ENCODE data around the gene ACADS. TPM values are rescaled to one million over a fixed set of nuclear protein-coding genes. Genes with fewer than 3 reads are reported as not detected.
A peak's percentile ranks its signal among the peaks of the same experiment; 100 is the strongest.

ACADS gene
- total RNA-seq (2021; fragmentation: NEBNext Ultra II Directional; extraction: Animal tissue kit (Norgen Biotek cat#: 25700)) = 3.9 and 4.9 TPM in 2 replicates
- polyA plus RNA-seq (2011; rRNA removed) = 7.5 and 8.7 TPM in 2 replicates
- 8.2 TPM for polyA plus RNA-seq (2011; cell fraction: cytosol; rRNA removed)
- polyA plus RNA-seq (2011; cell fraction: nucleus; rRNA removed) = 11.5 TPM
- 3.4 to 8.5 TPM (median 6.3 TPM) in 4 replicates for polyA plus RNA-seq (2012, experiment 1 of 2)
- polyA plus RNA-seq (2012, experiment 2 of 2) = 4.5 TPM
- polyA plus RNA-seq (2013, experiment 1 of 2) = 2.9 TPM
- 2.5 TPM for polyA plus RNA-seq (2013, experiment 2 of 2)
- 1.3 and 2.9 TPM in 2 replicates for polyA minus RNA-seq (2011; rRNA and poly(A)+ RNA removed)
- 3.9 TPM for polyA minus RNA-seq (2011; cell fraction: cytosol; rRNA and poly(A)+ RNA removed)
- 3.2 TPM for polyA minus RNA-seq (2011; cell fraction: nucleus; rRNA and poly(A)+ RNA removed)
- long read RNA-seq, experiment 1, partial matches to known transcripts = 1 of 1 reads
- long read RNA-seq, experiment 1, other reads (novel, unspliced or antisense) = 0 of 1 reads
- long read RNA-seq, experiment 2 = 0 reads

- no peaks in the 10 kb centered on the region for H3K79me1 ChIP-seq (ENCODE audit: low read depth, low read length)
- peak within 1 kb of the TSS; percentile 77 to 81 for H3K4me2 ChIP-seq (ENCODE audit: insufficient read depth in 1 of 2, low read depth in 2 of 2, low read length in 2 of 2)
- DNase-seq (ENCODE audit: low read depth in 1 of 2, low spot score in 2 of 2) (peak in 1 of 2 experiments; percentile 98), FAIRE-seq (no peak)
- H3K23ac ChIP-seq (ENCODE audit: insufficient read length) = no peak within 1 kb of the TSS
- H3K18ac ChIP-seq (ENCODE audit: extremely low read depth, low read length) = 0 out of 2 replicates have a peak within 1 kb of the TSS, but pooled peaks have one; percentile 19
- no peak within 1 kb of the TSS for H4K5ac ChIP-seq (ENCODE audit: insufficient read length, low read depth, low read length)
- peaks cover 4% of the 10 kb centered on the region; the same call in 1 of the 2 replicates for H3K23me2 ChIP-seq (ENCODE audit: low read depth, low read length)
- H3K4ac ChIP-seq (replicated peaks; ENCODE audit: insufficient read length, low read depth, low read length) = no peak within 1 kb of the TSS
- no peak within 1 kb of the TSS; the same call in 1 of the 2 replicates for H4K8ac ChIP-seq (ENCODE audit: extremely low read depth, insufficient read depth, low read length)
- H3K9ac ChIP-seq (replicated peaks in 1 of 4; ENCODE audit: extremely low read depth in 1 of 4, low read depth in 3 of 4, low read length in 3 of 4) = peak within 1 kb of the TSS in 3 of 4 experiments; percentile 29 to 44 (median 33); a peak in 5 of 7 replicates
- no peak within 1 kb of the TSS for H3K14ac ChIP-seq (ENCODE audit: insufficient read length)
- ChIA-PET POLR2A (ENCODE audit: partially characterized antibody) (interaction anchor here (0.8 to 1.5 kb wide), 4 partner anchors 14 to 171 kb away, joined by 3 to 6 read pairs (median 6); partner anchors contain the start of gene POP5), CTCF (ENCODE audit: partially characterized antibody) (interaction anchor here (0.6 to 1.4 kb wide), 10 partner anchors 10 to 246 kb away, joined by 3 to 7 read pairs (median 4); partner anchors contain the start of gene POP5)
- no peak within 1 kb of the TSS for H2AK5ac ChIP-seq (ENCODE audit: low read depth, low read length)
- H3K27ac ChIP-seq (ENCODE audit: low read depth, low read length) = no peak within 1 kb of the TSS
- 15% methylated on average over 52 of the region's 66 CpGs; no CpG with 5 or more reads in 1 of the 2 experiments for WGBS, 2 experiments (ENCODE audit: extremely low coverage in 1 of 2, insufficient coverage in 1 of 2, insufficient read length in 1 of 2, insufficient replicate concordance in 2 of 2, low coverage in 1 of 2, low lambda C conversion rate in 2 of 2, missing lambda C conversion rate in 1 of 2)
- no peaks in the 10 kb centered on the region for H3K9me3 ChIP-seq (ENCODE audit: insufficient read depth in 2 of 2, low read depth in 1 of 2, low read length in 1 of 2)
- H4K20me1 ChIP-seq (replicated peaks in 1 of 2; ENCODE audit: control insufficient read depth in 1 of 2, insufficient read depth in 2 of 2, low read length in 2 of 2) = peaks cover 0 to 6% of the 10 kb centered on the region in 2 experiments
- H2BK120ac ChIP-seq (replicated peaks; ENCODE audit: low read depth, low read length) = no peak within 1 kb of the TSS
- peak within 1 kb of the TSS; percentile 48 to 70 (median 62) for H3K4me3 ChIP-seq (ENCODE audit: extremely low read depth in 1 of 4, insufficient read depth in 2 of 4, low read depth in 3 of 4, low read length in 4 of 4)
- H3K79me2 ChIP-seq (ENCODE audit: control insufficient read depth in 1 of 2, insufficient read depth in 2 of 2, low read length in 2 of 2) = no peaks in the 10 kb centered on the region
- no peak within 1 kb of the TSS for H2BK12ac ChIP-seq (ENCODE audit: low read depth, low read length)
- H2BK15ac ChIP-seq (ENCODE audit: low read length) = no peak within 1 kb of the TSS; the same call in 1 of the 2 replicates
- H3K27me3 ChIP-seq (replicated peaks in 1 of 4; ENCODE audit: control insufficient read depth in 3 of 4, extremely low read depth in 1 of 4, insufficient read depth in 3 of 4, low read length in 3 of 4) = peaks cover 0 to 4% (median 1%) of the 10 kb centered on the region in 4 experiments; a peak in 3 of 7 replicates
- peaks cover 0 to 5% (median 4%) of the 10 kb centered on the region in 4 experiments; a peak in 4 of 7 replicates for H3K4me1 ChIP-seq (replicated peaks in 1 of 4; ENCODE audit: control insufficient read depth in 3 of 4, insufficient read depth in 4 of 4, low read length in 3 of 4)
- peak within 1 kb of the TSS; percentile 60 for H2AFZ ChIP-seq (ENCODE audit: low read length)
- H4K91ac ChIP-seq (replicated peaks; ENCODE audit: insufficient read length, low read length) = no peak within 1 kb of the TSS
- H2BK5ac ChIP-seq (ENCODE audit: low read depth, low read length) = no peak within 1 kb of the TSS
- peaks cover 13 to 25% (median 20%) of the 10 kb centered on the region in 4 experiments for H3K36me3 ChIP-seq (ENCODE audit: control insufficient read depth in 2 of 4, insufficient read depth in 4 of 4, low read length in 3 of 4)
- H2BK20ac ChIP-seq (ENCODE audit: low read length) = no peak within 1 kb of the TSS
- H3K56ac ChIP-seq (replicated peaks; ENCODE audit: insufficient read length, low read depth, low read length) = no peak within 1 kb of the TSS
- TF ChIP-seq SIX5 (IDR thresholded peaks at IDR 0.05; ENCODE audit: low read depth, low read length) = no peak
- TF ChIP-seq POU5F1 (IDR thresholded peaks at IDR 0.05; ENCODE audit: low read depth, low read length) = no peak
- peak; percentile 34; the same call in 1 of the 2 replicates for TF ChIP-seq SP4 (IDR thresholded peaks at IDR 0.05; ENCODE audit: low read length)
- TF ChIP-seq CEBPB (IDR thresholded peaks at IDR 0.05; ENCODE audit: low read depth, low read length) = no peak
- TF ChIP-seq KDM4A (IDR thresholded peaks at IDR 0.05; ENCODE audit: low read depth, low read length, severe bottlenecking) = peak; percentile 80
- TF ChIP-seq MAX (IDR thresholded peaks at IDR 0.05) = peak; percentile 44; the same call in 1 of the 2 replicates
- peak; percentile 52; the same call in 1 of the 2 replicates for TF ChIP-seq SP1 (IDR thresholded peaks at IDR 0.05; ENCODE audit: low read depth, low read length)
- peak in 1 of 2 experiments; percentile 11; a peak in 1 of 4 replicates for TF ChIP-seq RAD21 (IDR thresholded peaks at IDR 0.05 in 1 of 2, conservative IDR thresholded peaks at IDR 0.05 in 1 of 2; ENCODE audit: low read depth in 2 of 2, low read length in 2 of 2)
Measured at GRCh38 chr12:120725659-120726509, at the start of gene ACADS. Gene ACADS (plus strand): TSS chr12:120725826. CDS start chr12:120725886, 60 bp downstream.
